Spleen (tissue), 11 donors: Measurements from ENCODE around the gene TRPV5. TPM values are rescaled to one million over a fixed set of nuclear protein-coding genes. Genes with fewer than 3 reads are reported as not detected.

Source experiments
- DNase-seq: peaks from one replicate; pipeline ENCODE4 v3.0.0-alpha.2; 2020
- H3K27ac ChIP-seq, 8 donors: fragments of 200-600 bp; sonication (generic) in 7 of 8; 1 replicate in 4 of 8; 2 replicates in 4 of 8; pipeline versions ENCODE4 v1.5.0 to v1.8.0; 2016 to 2021; ENCODE audit warnings: inconsistent platforms in 4 of 8, mild to moderate bottlenecking in 4 of 8, moderate library complexity in 1 of 8
- H3K27me3 ChIP-seq, 7 donors: fragments of 200-600 bp; sonication (generic) in 6 of 7; replicated peaks in 1 of 7; 1 replicate in 4 of 7; 2 replicates in 3 of 7; pipeline versions ENCODE4 v1.5.0 to v1.8.0; 2016 to 2021; ENCODE audit warnings: inconsistent platforms in 3 of 7, mild to moderate bottlenecking in 1 of 7
- H3K36me3 ChIP-seq, 6 donors: fragments of 200-600 bp; sonication (generic) in 5 of 6; 1 replicate in 4 of 6; 2 replicates in 2 of 6; pipeline versions ENCODE4 v1.5.0 to v1.8.0; 2016 to 2021; ENCODE audit warnings: inconsistent platforms in 2 of 6
- H3K4me1 ChIP-seq, 6 donors: fragments of 200-600 bp; sonication (generic) in 5 of 6; 1 replicate in 3 of 6; 2 replicates in 3 of 6; pipeline versions ENCODE4 v1.5.0 to v1.8.0; 2016 to 2021; ENCODE audit warnings: inconsistent platforms in 3 of 6
- H3K4me3 ChIP-seq, 8 donors: fragments of 200-600 bp; sonication (generic) in 7 of 8; 1 replicate in 4 of 8; 2 replicates in 4 of 8; pipeline versions ENCODE4 v1.5.0 to v1.8.0; 2016 to 2021; ENCODE audit warnings: inconsistent platforms in 4 of 8, mild to moderate bottlenecking in 4 of 8, moderate library complexity in 2 of 8
- H3K9me3 ChIP-seq, 8 donors: fragments of 200-600 bp; sonication (generic) in 7 of 8; 1 replicate in 4 of 8; 2 replicates in 4 of 8; pipeline versions ENCODE4 v1.5.0 to v1.8.0; 2016 to 2021; ENCODE audit warnings: inconsistent platforms in 4 of 8
- CTCF ChIP-seq, 11 experiments: fragments of 200-600 bp in 7 of 11; fragments of 450-650 bp in 4 of 11; sonication (generic) in 4 of 11; IDR thresholded peaks in 8 of 11; conservative IDR thresholded peaks in 3 of 11; 1 replicate in 7 of 11; 2 replicates in 4 of 11; pipeline versions ENCODE4 v1.4.0 to v1.8.0; 2016 to 2021; ENCODE audit warnings: antibody characterized with exemption in 11 of 11, inconsistent platforms in 4 of 11, mild to moderate bottlenecking in 1 of 11
- POLR2A ChIP-seq, 3 donors: fragments of 450-650 bp; IDR thresholded peaks; one replicate each; pipeline ENCODE4 v1.5.1; 2017; ENCODE audit warnings: antibody characterized with exemption in 3 of 3, mild to moderate bottlenecking in 1 of 3
- POLR2AphosphoS5 ChIP-seq, 3 donors: sonication (generic); formaldehyde crosslinking; IDR thresholded peaks; one replicate each; pipeline ENCODE4 v1.5.1; 2017; ENCODE audit warnings: antibody characterized with exemption in 3 of 3
- WGBS, 5 donors: extraction: QIAGEN DNeasy Blood & Tissue Kit in 3 of 5; methylation state at CpG; one replicate each; pipeline versions ENCODE4 v1.1.5 to v1.1.7; 2013 to 2018; 5-methylcytosine and 5-hydroxymethylcytosine counted together
- intact Hi-C: fragments of 100-400 bp; cut with DNase I; formaldehyde crosslinking; loops from one replicate; pipeline ENCODE4 v1.15.0; 2023; ENCODE audit warnings: low total_unique reads
- polyA plus RNA-seq, 3 donors: library from polyadenylated mRNA; stranded (reverse); fragments of 200-250 nt; gene quantifications; one replicate each; pipeline ENCODE4 v1.2.1, GENCODE V29; 2013
- total RNA-seq, 7 donors: library from RNA; depleted of rRNA in 3 of 7; stranded (reverse); fragments of >200 nt in 3 of 7; fragmentation: NEBNext Ultra II Directional in 4 of 7; extraction: Animal tissue kit (Norgen Biotek cat#: 25700) in 4 of 7; gene quantifications; one replicate each; pipeline versions ENCODE4 v1.1.0 to v1.2.1, GENCODE V29; 2016 to 2021
- donor health status: healthy with polysubstance abuse.
- donor health status: DM: no; HTN: no; CAD: no; lungs with moderate emphysema.
- donor health status: DM: no; HTN: no; CAD: no.
- donor health status: Bipolar disorder and iron deficiency.
- donor health status: healthy.
- donor health status: DM: no; HTN: no; CAD: no.
- donor health status: DM: yes; HTN: yes; CAD: no.

Gene TRPV5
- total and polyA plus RNA-seq, 10 donors = 0.02 to 0.20 (median 0.03) TPM; not detected in 7

DNA sequence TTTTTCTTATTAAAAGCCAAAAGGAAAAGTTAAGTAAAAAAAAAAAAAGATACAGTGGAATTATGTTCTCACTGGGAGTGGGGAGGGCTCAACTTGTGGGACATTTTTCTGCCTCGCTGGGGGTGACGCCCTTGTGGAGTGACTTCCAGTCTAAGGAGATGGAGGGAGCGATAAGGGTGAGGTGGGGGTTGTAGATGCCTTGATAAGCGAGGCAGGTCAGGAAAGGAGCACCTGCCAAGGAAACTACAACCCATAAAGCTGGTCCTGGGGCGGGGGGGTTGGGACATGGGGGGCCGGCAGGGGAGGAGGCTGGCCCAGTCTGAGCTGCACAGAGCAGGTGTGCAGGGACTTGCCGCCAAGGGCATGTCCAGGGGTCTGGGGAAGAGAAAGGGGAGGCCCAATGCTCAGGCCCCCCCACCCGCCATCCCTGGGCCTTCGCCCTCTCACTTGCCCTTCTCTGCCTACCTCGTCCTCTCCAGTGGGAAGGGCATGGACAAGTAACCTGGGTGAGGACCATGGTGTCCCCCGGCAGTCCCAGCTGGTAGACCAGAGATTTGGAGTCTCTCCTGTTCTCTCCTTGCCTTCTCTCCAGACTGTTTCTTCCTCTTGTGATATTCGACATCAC lies 2.5 kb upstream of the TRPV5 start:
- intact Hi-C loops = no loop called here
- H3K4me1 ChIP-seq = peaks cover 0 to 8% (median 0%) of the 10 kb centered on the region in 6 donors
- WGBS, 5 donors = 77 to 91% (median 84%) methylated on average over 10 to 12 of the region's 12 CpGs
- H3K36me3 ChIP-seq = no peaks in the 10 kb centered on the region
- no peak overlapping the region for H3K4me3 ChIP-seq
- no peak overlapping the region for H3K27ac ChIP-seq
- H3K27me3 ChIP-seq = peaks cover 0 to 15% (median 0%) of the 10 kb centered on the region in 7 donors
- no peak for TF ChIP-seq POLR2AphosphoS5 (IDR thresholded peaks at IDR 0.05)
- no peak for TF ChIP-seq POLR2A (IDR thresholded peaks at IDR 0.05)
- no peak for TF ChIP-seq CTCF (IDR thresholded peaks at IDR 0.05 in 8 of 11, conservative IDR thresholded peaks at IDR 0.05 in 3 of 11)
- no peak for DNase-seq
- no peaks in the 10 kb centered on the region for H3K9me3 ChIP-seq

GRCh38 chr7:142934056-142934455 lies 510 bp upstream of the TRPV5 start:
- Histone ChIP-seq H3K4me3 (no peak overlapping the region), H3K4me1 (no peaks in the 10 kb centered on the region), H3K27me3 (peaks cover 0 to 15% (median 0%) of the 10 kb centered on the region in 7 donors), H3K36me3 (no peaks in the 10 kb centered on the region), H3K27ac (no peak overlapping the region), H3K9me3 (no peaks in the 10 kb centered on the region)
- intact Hi-C loops = no loop called here
- no peak for DNase-seq
- 84 to 88% (median 85%) methylated on average over 12 of the region's 12 CpGs for WGBS, 5 donors
- TF ChIP-seq CTCF (IDR thresholded peaks at IDR 0.05 in 8 of 11, conservative IDR thresholded peaks at IDR 0.05 in 3 of 11) (no peak), POLR2A (IDR thresholded peaks at IDR 0.05) (no peak), POLR2AphosphoS5 (IDR thresholded peaks at IDR 0.05) (no peak)

DNA sequence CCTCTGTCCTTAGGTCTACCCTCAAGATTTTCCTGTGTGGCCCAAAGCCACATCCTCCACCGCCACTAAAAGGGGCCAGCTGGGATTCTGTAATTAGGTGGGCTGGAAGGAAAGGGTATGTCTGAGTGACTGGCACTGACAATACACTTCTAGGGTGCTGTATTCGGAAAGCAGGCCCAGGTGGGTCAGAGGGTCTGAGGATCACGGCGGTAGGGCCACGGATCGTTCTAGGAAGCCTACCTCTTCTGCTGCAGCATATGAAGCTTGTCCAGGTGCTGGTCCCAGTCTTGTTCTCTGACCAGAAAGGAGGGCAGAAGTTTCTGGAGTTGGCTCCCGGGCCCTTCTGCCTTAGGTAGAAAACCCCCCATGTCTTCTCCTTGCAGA lies 462 bp downstream of the TRPV5 start:
- no peaks in the 10 kb centered on the region for H3K36me3 ChIP-seq
- H3K27me3 ChIP-seq = peaks cover 0 to 15% (median 0%) of the 10 kb centered on the region in 7 donors
- H3K9me3 ChIP-seq = no peaks in the 10 kb centered on the region
- H3K27ac ChIP-seq = no peak overlapping the region
- peaks cover 0 to under 1% (median 0%) of the 10 kb centered on the region in 6 donors for H3K4me1 ChIP-seq
- H3K4me3 ChIP-seq = no peak overlapping the region
- DNase-seq = no peak
- TF ChIP-seq CTCF (IDR thresholded peaks at IDR 0.05 in 8 of 11, conservative IDR thresholded peaks at IDR 0.05 in 3 of 11) (no peak), POLR2AphosphoS5 (IDR thresholded peaks at IDR 0.05) (no peak), POLR2A (IDR thresholded peaks at IDR 0.05) (no peak)
- WGBS, 5 donors = 74 to 89% (median 82%) methylated on average over 7 of the region's 7 CpGs
- intact Hi-C loops = no loop called here

GRCh38 chr7:142932386-142933091 lies 1.0 kb downstream of the TRPV5 start:
- no peak overlapping the region for H3K27ac ChIP-seq
- no peak for DNase-seq
- 73 to 87% (median 77%) methylated on average over 4 to 5 of the region's 5 CpGs for WGBS, 5 donors
- intact Hi-C loops = no loop called here
- peaks cover 0 to 6% (median 2%) of the 10 kb centered on the region in 6 donors for H3K4me1 ChIP-seq
- H3K9me3 ChIP-seq = no peaks in the 10 kb centered on the region
- H3K36me3 ChIP-seq = no peaks in the 10 kb centered on the region
- no peak for TF ChIP-seq POLR2AphosphoS5 (IDR thresholded peaks at IDR 0.05)
- no peak for TF ChIP-seq POLR2A (IDR thresholded peaks at IDR 0.05)
- TF ChIP-seq CTCF (IDR thresholded peaks at IDR 0.05 in 8 of 11, conservative IDR thresholded peaks at IDR 0.05 in 3 of 11) = no peak
- peaks cover 0 to 15% (median 0%) of the 10 kb centered on the region in 7 donors for H3K27me3 ChIP-seq
- H3K4me3 ChIP-seq = no peak overlapping the region
